Measurements from ENCODE around the gene CRADD.

GRCh38 chr12:93785249-93786010 is 108.3 kb downstream of the CRADD start:
- TF ChIP-seq EZH2 (IDR thresholded peaks at IDR 0.05) (no peak), POLR2AphosphoS5 (IDR thresholded peaks at IDR 0.05; ENCODE audit: borderline replicate concordance, low read depth, low read length) (no peak), FOXP2 (optimal IDR thresholded peaks at IDR 0.05; ENCODE audit: control extremely low read depth, extremely low read length, insufficient read depth) (no peak)
